Globus pallidus (tissue), 1 donor: ENCODE measurements around the gene UBXN10.
"Not testable (repeated sequence)": the region's sequence is repeated elsewhere in the genome, so short reads cannot be mapped to it uniquely, and the experiment has no call there.

Source experiments
- DNase-seq: peaks from one replicate; pipeline ENCODE4 v3.0.0-alpha.2; 2015; ENCODE audit warnings: low spot score

UBXN10 gene

DNA sequence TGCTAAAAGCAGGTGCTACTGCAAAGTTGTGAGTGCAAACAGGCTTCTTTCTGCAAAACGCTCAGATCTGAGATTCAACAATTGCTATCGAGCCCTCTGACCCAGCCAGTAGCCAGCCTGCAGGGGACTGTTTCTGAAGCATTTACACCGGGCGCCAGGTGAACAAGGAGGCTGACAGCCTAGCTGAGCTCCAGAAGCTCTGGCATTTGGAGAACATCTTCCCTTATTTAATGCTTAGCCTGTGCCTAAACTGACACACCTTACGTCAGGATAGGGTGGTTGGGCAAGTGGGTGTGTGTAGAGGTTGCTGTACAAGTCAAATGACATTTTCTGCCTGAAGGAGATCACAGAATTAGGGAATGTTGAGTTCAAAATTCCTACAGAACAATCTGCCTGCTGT lies 16.3 kb downstream of the UBXN10 start:
- DNase-seq: no peak

DNA sequence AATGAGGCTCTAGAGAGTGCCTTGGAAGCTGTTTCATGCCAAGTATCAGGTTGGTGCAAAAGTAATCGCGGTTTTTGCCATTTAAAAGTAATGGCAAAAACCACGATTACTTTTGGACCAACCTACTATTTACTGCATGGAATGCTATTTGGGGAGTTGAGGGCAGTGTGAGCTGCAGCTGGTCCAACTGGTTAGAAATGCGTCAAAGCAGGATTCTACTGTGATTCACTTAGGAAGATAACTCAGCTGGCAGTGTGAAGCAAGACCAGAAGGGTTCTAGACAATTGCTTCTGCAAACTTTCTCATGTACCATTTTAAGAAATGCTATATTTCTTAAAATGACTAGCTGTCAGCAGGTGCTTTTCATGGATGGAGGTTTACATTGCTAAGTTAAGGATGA lies 21.6 kb downstream of the UBXN10 start:
- no peak for DNase-seq

GRCh38 chr1:20209471-20209870 lies 23.6 kb downstream of the UBXN10 start:
- DNase-seq: no peak

- DNase-seq: no peak
These were observed 25.0 kb downstream of the UBXN10 start for GRCh38 chr1:20210736-20211460.

- no peak for DNase-seq
These were observed 25.6 kb downstream of the UBXN10 start for GRCh38 chr1:20211511-20211931.

- DNase-seq: no peak
These were observed 26.3 kb downstream of the UBXN10 start for GRCh38 chr1:20212085-20212684.

DNA sequence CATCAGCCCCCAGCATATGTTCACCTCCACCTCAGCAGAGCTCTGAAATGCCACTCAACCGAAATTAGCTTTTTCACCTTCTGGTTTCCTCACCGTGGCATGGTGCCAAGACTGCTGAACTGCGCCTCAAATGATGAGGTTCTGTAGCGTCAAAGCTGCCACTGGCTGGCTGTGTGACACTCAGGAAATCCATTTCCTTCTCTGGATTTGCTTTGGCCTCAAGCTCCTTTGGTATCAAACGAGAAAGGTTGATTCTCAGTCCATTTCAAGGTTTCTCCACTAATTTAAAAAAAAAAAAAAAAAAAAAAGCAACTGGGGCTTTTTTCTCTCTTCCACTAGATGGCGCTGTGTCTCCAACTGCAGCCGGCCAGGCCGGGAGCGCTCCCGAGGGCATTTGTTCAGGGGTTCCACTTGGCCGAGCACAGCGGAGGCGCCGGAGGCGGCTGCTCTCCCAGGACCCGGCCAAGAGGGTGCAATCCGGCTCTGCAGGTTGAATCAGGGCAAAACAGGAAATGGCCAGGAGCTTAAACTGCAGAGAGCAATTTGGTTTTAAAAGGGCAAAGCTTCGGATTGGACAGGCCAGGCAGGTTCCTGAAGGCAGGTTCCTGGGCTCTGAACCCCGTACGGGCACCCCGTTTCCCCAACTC lies 26.9 kb downstream of the UBXN10 start:
- peak; percentile 58 for DNase-seq

- no peak for DNase-seq
These were observed 29.8 kb downstream of the UBXN10 start for GRCh38 chr1:20215716-20216115.

DNA sequence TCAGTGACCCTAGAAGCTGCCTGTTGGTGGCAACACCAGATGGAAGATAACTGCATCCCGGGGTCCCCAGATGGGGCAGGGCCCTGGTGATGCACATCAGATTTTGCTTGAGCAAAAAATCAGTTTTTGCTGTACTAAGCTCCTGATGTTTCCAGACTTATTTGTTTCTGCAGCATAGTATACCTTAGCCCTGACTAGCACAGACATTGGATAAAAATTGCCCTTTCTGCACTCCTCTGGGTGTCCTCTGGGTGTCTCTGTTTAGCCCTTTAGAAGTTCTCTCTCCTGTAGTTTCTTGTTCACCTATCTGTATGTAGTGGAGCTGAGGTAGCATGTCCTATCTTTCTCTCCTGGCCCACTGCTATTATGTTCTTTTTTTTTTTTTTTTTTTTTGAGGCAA lies 30.7 kb downstream of the UBXN10 start:
- no peak for DNase-seq

- not testable (repeated sequence) for DNase-seq
These were observed 33.2 kb downstream of the UBXN10 start for GRCh38 chr1:20219053-20219452.

DNA sequence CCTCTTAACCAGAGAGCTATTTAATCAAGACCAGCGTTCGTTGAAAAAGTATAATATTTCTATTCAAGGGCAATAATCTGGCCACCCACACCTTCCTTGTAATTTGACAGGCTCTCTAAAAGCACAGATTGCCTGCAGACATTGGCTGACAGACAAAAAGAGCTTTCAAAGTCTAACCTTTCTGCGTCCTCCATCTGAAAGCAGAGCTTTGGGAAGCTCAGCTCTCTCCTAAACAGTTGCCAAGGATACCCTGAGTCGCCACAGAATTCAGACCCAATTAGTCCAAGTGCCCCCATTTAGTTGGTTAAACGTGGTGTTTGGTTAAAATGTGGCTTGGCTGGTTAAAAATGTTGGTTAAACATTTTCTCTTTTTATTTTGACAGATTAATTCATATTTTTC lies 34.1 kb downstream of the UBXN10 start:
- peak; percentile 28 for DNase-seq

GRCh38 chr1:20223106-20223505 lies 37.2 kb downstream of the UBXN10 start:
- no peak for DNase-seq

- no peak for DNase-seq
These were observed 37.9 kb downstream of the UBXN10 start for GRCh38 chr1:20223551-20224419.

DNA sequence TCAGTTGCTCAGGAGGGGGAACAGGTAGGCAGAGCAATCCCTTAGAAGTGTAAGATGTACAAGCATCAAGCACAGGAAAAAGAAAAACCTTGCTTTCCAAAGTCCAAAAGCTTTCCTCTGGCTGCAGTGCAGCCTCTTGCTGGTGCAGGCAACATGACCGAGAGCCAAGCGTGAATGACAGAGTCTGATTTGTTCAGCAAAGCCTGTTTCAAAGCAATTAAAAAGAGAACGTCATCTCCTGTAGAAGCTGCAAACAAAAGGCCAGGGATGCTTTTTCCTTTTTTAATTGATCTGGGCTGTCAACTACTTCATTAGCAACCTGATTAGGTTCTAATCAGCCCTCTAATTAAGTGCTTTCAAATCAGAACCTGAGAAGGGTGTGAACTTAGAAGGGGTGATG lies 38.6 kb downstream of the UBXN10 start:
- no peak for DNase-seq

DNA sequence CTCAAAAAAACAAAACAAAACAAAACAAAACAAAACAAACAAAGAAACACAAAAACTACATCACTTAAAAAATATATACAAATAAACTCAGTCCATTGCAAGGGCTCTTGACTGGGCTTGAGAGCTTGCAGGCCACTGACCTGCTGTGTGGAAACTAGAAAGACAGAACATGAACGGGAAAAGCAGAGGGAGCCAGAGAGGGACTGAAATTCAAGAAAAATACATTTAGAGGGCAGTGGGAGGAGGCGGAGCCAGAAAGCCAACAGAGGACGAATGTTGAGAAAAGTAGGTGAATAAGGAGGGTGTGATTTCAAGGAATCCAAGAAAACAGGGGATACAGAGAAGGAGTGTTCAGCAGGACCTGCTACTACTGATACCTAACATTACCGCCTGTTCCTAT lies 41.8 kb downstream of the UBXN10 start:
- DNase-seq: no peak

- DNase-seq: no peak
These were observed 42.5 kb downstream of the UBXN10 start for GRCh38 chr1:20228314-20228825.

- DNase-seq: no peak
These were observed 43.3 kb downstream of the UBXN10 start for GRCh38 chr1:20229171-20229570.

DNA sequence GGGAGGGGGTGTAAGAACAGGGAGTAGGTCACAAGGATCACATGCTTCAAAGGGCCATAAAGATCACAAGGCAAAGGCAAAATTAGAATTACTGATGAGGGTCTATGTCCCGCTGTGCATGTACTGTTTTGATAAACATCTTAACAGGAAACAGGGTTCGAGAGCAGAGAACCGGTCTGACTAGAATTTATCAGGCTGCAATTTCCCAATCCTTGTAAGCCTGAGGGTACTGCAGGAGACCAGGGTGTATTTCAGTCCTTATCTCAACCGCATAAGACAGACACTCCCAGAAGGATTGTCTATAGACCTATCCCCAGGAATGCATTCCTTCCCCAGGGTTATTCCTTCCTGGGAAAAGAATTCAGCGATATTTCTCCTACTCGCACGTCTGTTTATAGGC lies 46.7 kb downstream of the UBXN10 start:
- not testable (repeated sequence) for DNase-seq

- no peak for DNase-seq
These were observed 47.5 kb downstream of the UBXN10 start for GRCh38 chr1:20233394-20233793.

DNA sequence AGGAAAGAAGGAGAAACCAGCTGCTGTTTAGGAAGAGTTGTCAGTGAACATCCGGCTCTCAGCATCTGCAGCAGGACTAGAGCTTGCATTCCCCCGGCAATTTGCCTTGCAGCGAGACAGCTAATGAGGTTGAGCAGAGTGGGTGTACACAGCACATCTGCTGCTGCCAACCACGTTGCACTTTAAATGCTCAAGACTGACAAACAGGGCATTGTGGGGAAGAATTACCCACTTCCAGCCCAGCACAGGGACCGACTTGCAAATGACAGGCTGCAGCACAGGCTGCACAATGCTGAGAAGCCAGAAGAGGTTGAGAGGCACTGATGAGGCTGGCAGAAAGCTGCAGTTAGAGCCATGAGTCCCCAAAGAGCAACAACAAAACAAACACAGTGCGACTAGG lies 48.0 kb downstream of the UBXN10 start:
- DNase-seq: peak; percentile 50

DNA sequence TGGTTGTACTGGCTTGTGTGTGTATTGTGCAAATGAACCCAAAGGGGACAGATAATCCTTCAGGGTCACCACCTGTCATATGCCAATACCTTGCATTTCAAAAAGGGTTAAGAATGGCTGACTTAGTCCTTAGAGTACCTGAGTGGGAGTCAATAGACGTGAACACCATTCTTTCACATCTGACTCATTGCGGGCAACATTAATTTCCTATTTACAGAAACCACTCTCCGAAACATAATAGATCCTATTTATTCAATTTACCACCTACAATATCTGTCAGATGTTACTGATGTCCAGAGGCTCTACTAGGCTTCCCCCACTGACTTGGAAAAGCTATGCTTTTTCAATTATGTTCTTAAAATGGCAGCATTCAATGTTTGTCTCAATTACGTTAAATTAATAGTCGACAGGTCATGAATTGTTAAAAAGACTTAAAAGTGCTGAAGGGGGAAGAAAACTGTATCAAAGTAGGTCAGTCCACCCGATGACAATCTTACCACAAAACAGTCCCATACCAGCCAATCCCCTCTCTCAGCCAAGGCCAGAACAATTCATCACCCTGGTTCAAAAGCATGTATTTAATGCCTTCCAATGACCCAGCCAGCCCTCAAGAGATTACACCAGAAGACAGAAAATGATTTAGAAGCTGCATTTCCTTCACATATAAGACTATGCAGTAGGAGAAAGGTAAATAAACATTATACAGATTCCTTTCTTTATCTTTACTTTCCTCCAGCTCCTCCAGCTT lies 49.1 kb downstream of the UBXN10 start:
- DNase-seq: no peak
